Embryonic facial prominence (tissue), 1 donor: ENCODE results near the gene MET.
"Not testable (repeated sequence)": the region's sequence is repeated elsewhere in the genome, so short reads cannot be mapped to it uniquely, and the experiment has no call there.

Experiments
- DNase-seq: peaks from one replicate; pipeline ENCODE4 v3.0.0-alpha.2; 2016; ENCODE audit errors: extremely low spot score

The MET gene

GRCh38 chr7:116726713-116727431 is 54.9 kb downstream of the MET start:
- no peak for DNase-seq

DNA sequence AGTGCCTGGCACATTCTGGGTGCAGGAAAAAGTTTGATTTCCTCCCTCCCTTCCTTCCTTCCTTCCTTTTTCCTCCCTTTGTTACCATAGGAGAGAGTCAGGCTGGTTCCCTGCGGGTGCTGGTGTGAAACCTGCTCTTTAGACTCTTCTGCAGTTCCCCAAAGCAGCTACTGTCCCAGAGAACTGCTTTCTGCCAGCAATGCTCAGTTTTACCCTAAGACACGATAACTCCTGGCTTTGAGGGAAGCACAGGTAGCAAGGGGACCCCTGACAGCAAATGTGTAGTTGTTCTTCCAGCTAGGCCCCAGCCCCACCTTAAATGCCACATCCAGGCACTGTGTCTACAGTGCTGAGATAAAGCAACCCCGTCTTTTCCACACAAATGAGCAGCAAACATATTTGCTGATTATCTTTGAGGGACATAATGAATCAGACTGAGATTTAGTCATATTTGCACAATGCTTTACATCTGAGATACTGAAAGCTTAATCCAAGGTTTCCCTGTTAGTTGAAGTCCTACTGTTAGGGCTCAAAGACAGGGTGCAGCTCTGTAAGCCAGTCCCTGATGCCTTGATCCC is 55.5 kb downstream of the MET start:
- DNase-seq, result no peak

DNA sequence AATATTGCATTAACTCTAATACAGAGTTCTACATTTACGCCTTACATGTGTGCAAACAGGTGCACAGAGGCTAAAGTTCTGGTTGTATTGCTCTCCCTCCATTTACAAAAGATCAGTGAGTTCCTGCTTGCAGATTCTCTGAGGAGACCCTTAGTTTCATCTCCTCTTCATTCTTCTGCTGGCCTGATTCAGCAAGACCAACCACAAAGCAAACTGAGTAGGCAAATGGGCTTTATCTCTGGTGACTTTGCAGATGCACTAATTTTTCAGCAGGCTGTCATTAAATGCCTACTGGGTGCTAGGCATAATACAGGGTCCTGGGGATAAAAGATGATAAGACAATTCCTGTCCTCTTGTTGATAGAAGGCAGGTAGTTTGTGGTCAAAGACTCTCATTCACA is 56.4 kb downstream of the MET start:
- DNase-seq, result no peak

- no peak for DNase-seq
Observed at GRCh38 chr7:116730097-116731022, 58.4 kb downstream of the MET start.

GRCh38 chr7:116731023-116731395 is 59.0 kb downstream of the MET start:
- no peak for DNase-seq

DNA sequence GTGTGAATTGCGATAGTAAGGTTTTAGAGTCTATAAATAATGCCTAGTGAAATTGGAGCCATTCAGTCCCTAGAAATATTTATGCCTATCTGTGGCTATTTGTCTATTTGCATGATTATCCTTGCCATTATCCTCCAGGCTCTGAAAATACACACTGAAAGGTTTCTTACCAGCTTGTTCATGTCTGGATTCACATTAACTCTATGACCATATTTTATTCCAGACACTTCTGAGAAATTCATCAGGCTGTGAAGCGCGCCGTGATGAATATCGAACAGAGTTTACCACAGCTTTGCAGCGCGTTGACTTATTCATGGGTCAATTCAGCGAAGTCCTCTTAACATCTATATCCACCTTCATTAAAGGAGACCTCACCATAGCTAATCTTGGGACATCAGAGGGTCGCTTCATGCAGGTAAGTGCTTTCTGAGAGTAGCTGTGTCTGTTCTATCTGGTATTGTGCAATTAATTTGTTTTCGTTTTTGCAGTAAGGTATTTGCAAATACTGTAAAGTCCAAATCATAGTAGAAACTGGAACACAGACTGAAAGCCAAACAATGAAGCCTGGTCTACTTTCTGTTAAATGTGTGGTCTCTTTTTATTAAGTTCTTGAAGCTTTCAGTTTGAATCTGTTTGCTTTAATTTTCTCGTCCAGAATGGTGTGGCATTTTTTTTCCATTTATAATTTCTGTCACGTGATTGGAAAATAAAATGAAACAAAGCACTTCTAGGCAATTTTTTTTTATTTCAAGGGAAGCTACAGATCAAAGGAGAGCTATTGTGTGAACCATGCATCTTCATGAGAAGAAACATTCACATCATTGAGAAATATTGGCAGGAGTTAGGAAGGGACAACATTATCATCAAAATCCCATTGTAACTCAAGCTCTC is 59.7 kb downstream of the MET start:
- no peak for DNase-seq

DNA sequence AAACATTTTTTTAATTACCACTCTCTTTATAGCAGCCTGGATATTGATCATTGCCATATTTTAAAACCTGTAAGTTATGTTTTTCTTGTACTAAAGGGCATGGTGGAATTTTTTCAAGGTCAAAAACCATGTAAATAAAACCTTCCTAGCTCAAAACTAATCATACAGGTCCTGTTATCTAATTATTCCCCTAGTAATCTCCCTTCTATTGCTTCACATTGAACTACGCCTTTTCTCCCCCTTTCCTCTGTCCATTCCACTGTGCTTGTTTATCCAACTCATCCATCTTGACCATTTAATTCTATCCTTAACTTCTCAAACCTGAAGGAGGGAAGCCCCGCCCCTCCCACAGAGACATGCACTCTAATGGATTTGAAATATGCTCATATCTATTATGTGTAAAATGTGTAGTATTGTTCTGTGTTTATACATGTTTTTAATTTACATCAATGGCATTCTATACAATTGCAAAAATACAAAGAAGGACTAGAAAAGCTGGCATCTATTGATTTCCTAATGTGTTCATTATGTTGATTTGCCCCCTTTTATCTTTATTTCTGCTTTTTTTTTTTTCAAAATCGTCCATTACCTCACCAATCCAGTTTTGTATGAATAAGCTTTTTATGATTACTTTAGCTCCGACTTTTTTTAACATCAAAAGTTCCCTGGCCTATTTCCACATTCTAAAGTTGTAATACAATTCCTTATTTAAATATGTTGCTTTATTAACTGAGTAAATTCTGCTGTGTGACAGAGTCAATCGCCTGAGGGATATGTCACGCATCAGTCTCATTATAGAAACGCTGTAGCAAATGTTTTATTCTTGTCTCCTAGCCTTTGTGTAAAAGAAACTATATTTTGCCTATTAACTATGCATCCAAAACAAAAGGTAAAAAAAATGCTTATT is 61.0 kb downstream of the MET start:
- no peak for DNase-seq

DNA sequence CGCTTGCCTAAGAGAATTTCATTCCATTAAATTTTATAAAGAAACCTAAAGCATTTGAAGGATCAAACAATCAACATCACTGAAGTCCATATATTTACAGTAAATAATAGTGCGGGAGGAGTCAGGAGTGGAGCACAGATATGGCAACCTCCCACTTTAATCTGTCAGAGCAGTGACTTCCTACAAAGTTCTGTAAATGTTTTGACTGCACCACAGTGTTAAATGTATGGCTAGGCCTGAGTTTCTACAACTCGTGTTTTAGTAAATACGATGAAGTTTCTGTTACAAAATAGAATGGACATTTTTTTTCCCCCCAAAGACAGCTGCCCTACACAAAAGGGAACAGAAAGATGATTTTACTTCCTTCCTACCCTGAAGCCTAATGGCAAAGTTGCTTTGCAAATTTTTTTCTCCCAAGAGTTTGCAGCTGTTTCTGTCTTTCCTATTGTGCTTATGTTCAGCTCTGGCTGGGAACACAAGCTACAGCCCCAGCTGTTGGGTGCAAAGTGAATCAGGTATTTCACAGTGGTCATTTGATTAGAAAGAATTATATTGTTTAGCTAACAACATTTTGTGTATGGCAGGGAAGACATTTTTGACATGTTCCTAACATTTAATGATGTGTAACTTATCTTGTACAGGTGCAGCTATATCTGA is 62.1 kb downstream of the MET start:
- DNase-seq, result no peak

GRCh38 chr7:116734710-116735109 is 62.7 kb downstream of the MET start:
- no peak for DNase-seq

- DNase-seq, result no peak
Observed at GRCh38 chr7:116736927-116737715, 65.1 kb downstream of the MET start.

GRCh38 chr7:116738378-116738777 is 66.4 kb downstream of the MET start:
- DNase-seq, result no peak

DNA sequence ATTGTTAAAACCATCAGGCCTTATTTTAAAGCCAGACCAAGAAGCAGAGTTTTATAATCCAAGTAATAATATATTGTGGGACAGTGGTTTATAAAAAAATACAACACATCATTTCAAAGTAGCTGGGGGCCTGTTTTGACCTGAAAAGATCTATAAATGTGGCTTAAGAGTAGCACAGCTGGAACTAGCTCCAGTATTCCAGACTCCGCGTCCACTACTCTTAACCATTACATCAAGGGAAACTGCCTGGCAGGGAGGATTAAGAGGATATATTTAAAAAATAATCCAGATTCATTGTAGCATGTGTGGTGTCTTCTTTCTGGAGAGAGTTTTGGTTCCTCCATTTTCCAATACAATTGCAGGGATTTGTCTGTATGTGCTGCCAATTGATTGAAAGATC is 67.3 kb downstream of the MET start:
- DNase-seq, result no peak

DNA sequence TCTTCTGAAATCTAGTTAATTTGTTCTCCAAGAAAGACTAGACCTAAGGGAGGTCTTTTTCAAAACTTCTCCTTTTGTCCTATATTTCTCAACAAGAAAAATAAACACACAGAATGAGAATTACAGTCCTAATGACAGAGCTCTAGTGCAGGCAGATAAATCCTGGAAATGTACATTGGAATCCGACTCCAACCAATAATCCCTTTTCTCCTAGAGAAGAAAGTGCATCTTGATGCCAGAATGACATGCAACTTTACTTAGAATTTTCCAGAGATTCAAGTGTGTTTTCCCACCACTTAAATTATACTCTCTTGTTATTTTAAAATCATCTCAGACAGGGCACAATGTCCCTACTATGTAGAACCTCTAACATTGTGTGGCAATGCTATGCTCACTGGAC is 68.2 kb downstream of the MET start:
- DNase-seq, result no peak

DNA sequence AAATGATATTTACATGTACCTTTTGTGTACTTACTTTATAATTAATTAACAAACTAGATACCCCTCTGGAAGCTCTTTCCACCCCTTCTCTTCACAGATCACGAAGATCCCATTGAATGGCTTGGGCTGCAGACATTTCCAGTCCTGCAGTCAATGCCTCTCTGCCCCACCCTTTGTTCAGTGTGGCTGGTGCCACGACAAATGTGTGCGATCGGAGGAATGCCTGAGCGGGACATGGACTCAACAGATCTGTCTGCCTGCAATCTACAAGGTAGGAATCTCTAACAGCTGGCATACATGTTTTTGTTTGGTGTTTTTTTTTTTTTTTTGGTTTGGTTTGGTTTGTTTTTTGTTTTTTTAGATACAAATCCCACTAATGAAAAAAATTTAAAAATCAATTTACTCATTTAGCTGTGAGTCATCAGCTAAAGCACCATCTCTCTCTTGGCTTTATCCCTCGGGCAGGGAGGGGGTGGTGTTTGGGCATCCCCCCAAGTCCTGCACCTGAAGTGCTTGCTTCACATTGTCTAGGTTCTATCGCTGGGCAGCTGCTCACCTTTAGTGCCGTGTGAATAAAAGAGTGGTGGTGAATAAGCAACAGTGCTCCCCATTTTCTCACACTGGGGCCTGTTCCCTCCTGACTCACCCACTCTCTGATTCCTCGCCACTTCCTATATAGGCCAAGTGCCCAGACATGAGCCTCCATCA is 68.9 kb downstream of the MET start:
- no peak for DNase-seq

- no peak for DNase-seq
Observed at GRCh38 chr7:116741625-116742316, 69.8 kb downstream of the MET start.

DNA sequence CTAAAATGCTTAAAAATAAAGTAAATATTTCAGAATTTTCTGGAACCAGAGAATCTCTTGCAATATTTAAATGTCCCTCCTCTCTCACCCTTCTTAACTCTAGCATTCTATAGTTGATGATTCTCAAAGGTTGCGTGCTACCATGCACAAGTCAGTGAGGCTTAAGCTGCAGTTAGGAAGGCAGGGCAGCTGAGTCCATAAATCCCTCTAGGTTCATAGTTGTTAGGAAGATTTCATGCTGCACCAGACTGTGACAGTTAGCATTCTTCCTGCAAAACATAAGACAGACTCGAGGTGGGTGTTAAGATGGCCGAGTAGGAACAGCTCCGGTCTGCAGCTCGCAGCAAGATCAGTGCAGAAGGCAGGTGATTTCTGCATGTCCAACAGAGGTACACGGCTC is 70.6 kb downstream of the MET start:
- no peak for DNase-seq

DNA sequence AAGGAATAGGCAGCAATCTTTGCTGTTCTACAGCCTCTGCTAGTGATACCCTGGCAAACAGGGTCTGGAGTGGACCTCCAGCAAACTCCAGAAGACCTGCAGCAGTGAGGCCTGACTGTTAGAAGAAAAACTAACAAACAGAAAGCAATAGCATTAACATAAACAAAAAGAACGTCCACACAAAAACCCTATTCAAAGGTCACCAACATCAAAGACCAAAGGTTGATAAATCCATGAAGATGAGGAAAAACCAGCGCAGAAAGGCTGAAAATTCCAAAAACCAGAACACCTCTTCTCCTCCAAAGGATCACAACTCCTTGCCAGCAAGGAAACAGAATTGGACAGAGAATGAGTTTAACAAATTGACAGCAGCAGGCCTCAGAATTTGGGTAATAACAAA is 71.8 kb downstream of the MET start:
- not testable (repeated sequence) for DNase-seq

DNA sequence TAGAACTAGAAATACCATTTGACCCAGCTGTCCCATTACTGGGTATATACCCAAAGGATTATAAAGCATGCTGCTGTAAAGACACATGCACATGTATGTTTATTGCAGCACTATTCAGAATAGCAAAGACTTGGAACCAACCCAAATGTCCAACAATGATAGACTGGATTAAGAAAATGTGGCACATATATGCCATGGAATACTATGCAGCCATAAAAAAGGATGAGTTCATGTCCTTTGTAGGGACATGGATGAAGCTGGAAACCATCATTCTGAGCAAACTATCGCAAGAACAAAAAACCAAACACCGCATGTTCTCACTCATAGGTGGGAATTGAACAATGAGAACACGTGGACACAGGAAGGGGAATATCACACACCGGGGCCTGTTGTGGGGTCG is 74.4 kb downstream of the MET start:
- not testable (repeated sequence) for DNase-seq
